Measurements from ENCODE around the gene TSNAXIP1.

The TSNAXIP1 gene

GRCh38 chr16:67781565-67781921, 25.1 kb upstream of the TSNAXIP1 start:
- H3K4me3 ChIP-seq (ENCODE audit: low read depth, low read length), result no peak overlapping the region
- DNase-seq (ENCODE audit: low read depth), result no peak

DNA sequence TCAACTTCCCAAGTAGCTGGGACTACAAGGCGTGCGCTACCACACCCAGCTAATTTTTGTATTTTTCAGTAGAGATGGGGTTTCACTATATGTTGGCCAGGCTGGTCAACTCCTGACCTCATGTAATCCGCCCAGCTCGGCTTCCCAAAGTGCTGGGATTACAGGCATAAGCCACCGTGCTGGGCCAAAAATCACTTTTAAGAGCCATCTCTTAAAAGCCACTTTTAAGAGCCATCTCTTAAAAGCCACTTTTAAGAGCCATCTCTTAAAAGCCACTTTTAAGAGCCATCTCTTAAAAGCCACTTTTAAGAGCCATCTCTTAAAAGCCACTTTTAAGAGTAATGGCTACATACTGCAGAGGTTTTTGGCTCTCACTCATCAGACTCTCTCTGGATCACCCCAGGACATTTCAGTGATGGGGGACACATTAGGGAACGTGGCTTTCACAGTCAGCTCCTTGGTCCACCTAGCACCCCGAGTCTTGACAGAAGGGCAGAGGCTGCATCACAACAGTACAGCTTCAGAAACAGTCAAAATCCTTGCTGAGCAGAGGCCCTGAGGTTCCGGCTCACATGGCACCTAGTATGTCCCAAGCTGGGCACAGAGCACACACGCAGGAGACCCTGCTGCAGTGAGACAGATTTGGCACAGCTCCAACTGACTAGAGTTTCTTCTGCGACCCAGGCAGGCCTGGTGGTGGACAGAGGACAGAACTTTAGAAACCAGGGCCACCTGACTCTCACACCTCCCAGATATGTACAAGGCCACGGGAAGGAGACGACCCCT, 23.9 kb upstream of the TSNAXIP1 start:
- H3K4me3 ChIP-seq (ENCODE audit: low read depth, low read length), result no peak overlapping the region
- DNase-seq (ENCODE audit: low read depth), result no peak

GRCh38 chr16:67783353-67783725, 23.4 kb upstream of the TSNAXIP1 start:
- no peak overlapping the region for H3K4me3 ChIP-seq (ENCODE audit: low read depth, low read length)
- DNase-seq (ENCODE audit: low read depth), result no peak

DNA sequence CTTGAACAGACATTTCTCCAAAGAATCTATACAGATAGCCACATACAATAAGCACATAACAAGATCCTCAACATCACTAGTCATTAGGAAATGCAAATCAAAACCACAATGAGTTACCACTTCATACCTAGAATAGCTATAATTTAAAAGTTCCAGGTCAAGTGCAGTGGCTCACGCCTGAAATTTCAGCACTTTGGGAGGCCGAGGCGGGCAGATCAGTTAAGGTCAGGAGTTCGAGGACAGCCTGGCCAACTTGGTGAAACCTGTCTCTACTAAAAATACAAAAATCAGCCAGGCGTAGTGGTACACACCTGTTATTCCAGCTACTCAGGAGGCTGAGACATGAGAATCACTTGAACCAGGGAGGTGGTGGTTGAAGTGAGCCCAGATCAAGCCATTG, 20.2 kb upstream of the TSNAXIP1 start:
- no peak overlapping the region for H3K4me3 ChIP-seq (ENCODE audit: low read depth, low read length)
- DNase-seq (ENCODE audit: low read depth), result no peak

GRCh38 chr16:67790071-67790470, 16.6 kb upstream of the TSNAXIP1 start:
- no peak for DNase-seq (ENCODE audit: low read depth)
- H3K4me3 ChIP-seq (ENCODE audit: low read depth, low read length), result no peak overlapping the region

DNA sequence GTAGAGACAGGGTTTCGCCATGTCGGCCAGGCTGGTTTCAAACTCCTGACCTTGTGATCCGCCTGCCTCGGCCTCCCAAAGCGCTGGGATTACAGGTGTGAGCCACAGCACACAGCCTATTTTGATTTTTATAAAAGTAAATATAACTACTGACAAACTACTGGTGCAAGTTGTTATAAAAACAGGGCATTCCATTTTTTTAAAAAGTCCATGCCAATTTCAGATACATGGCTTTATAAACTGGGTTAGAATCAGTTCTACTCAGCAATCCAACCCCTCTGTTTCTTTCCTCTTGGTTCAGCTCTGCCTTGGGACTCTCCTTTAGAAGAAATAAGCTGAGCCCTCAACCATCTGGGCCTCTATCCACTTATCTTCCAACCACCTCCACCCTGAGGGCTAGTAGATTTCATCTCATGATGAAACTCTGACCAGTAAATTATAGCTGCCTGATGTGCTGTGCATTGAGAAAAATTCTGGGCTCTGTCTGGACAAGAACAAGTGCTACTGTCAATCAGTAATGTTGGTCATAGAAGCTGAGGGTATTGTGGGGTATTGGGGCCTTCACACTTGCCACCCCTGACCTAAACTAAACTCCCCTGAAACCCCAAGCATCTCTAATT, 10.5 kb upstream of the TSNAXIP1 start:
- no peak for DNase-seq (ENCODE audit: low read depth)
- H3K4me3 ChIP-seq (ENCODE audit: low read depth, low read length), result no peak overlapping the region

DNA sequence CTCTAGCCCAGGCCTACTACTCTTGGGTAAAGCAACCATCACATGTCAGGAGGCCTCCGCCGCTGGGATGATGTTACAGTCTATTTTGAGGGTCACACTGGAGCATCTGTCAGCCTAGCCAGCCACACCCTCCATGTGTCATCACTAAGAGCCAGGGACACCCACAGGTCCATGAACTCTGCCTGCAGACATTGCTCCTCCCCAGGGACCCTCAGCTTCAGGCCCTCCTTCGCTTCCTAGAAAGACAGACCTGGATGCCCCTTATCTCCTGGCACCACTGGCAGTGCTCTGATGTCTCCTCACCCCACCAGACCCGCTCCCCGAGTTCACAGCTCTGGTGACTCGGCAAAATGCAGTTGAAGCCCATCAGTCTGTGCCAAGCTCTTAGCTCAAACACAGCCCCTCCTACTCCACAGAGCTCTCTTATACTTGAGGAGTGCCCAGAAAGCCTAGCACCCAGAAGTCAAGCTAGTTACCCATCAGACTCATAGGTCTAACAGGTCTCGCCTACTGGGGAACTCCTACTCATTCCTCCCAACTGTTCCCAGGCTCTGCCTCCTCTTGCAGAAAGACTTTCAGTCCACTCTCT, 6.3 kb upstream of the TSNAXIP1 start:
- no peak overlapping the region for H3K4me3 ChIP-seq (ENCODE audit: low read depth, low read length)

DNA sequence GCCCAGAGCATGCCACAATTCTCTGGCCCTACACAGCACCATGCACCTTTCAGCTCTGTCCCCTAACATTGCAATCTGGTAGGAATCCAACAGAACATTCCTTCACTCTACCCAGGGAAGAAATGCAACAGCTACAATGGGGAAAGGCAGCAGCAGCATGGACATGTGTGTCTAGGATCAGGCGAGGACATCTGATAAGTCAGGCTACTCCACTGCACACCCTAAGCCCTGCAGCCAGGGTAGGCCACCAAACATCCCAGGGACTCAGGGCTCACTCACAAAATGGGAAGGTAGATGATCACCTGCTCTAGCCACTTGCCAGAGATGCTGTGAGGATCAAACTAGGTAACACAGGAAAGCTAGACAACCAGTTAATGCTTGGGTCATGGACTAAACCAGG, 5.4 kb upstream of the TSNAXIP1 start:
- DNase-seq (ENCODE audit: low read depth), result no peak
- no peak overlapping the region for H3K4me3 ChIP-seq (ENCODE audit: low read depth, low read length)

More for the DNA sequence above, 6.3 kb upstream of the TSNAXIP1 start:
- no peak for DNase-seq (ENCODE audit: low read depth)

GRCh38 chr16:67801883-67802282, 4.8 kb upstream of the TSNAXIP1 start:
- no peak for DNase-seq (ENCODE audit: low read depth)
- no peak overlapping the region for H3K4me3 ChIP-seq (ENCODE audit: low read depth, low read length)

DNA sequence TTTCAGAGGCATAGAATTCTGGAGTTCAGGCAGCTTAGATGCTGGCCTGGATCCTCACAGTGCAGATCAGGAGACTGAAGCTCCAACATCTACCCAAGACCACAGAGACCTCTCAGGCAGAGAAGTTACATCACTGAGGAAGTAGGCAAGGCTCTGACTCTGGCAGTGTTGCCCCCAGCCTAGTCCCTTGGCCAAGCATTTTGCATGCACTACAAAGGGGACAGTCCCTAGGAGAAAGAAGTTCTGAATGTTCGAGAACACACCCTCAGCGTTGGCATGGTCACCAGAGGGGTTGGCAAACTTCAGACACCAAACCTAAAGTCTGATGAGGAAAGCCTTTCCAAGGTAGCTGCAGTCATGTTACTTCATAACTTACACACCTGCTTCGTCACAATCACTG, 2.8 kb upstream of the TSNAXIP1 start:
- no peak for DNase-seq (ENCODE audit: low read depth)
- H3K4me3 ChIP-seq (ENCODE audit: low read depth, low read length), result no peak overlapping the region

DNA sequence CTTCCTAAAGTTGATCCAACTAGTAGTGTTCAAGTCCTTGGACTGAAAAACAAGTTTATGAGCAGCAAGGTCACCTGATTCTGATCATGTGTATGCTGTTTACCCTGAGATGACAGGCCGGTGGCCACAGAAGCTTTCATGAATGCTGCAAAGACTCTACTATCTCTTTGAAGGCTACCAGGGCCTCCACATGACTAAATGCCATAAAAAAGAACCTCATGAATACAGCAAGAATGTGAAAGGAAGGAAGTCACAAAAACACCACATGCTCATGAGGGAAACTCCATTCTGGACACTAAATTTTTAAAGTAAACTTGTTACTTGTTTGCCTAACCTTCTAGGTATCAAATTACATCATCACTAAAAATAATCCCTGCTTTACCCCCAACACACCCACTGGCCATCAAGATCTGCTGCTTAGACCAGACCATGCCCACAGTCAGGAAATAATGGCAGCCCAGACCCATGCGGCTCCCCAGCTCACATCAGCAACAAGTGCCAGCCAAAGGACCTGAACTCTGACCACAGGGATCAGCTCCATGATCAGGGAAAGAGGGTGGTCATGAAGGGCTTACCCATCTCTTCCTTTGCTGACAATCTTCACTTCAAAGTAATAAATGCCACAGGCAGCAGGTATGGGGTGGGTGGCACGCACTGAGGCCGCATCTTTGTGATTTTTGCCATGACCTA, 1.7 kb upstream of the TSNAXIP1 start:
- peak overlapping the region; percentile 99 for H3K4me3 ChIP-seq (ENCODE audit: low read depth, low read length)
- DNase-seq (ENCODE audit: low read depth), result no peak

GRCh38 chr16:67805718-67806427, 816 bp upstream of the TSNAXIP1 start:
- H3K4me3 ChIP-seq (ENCODE audit: low read depth, low read length), result peak overlapping the region; percentile 99
- DNase-seq (ENCODE audit: low read depth), result no peak

- DNase-seq (ENCODE audit: low read depth), result no peak
- H3K4me3 ChIP-seq (ENCODE audit: low read depth, low read length), result peak overlapping the region; percentile 99
These were observed 526 bp downstream of the TSNAXIP1 start for GRCh38 chr16:67807148-67807682.

DNA sequence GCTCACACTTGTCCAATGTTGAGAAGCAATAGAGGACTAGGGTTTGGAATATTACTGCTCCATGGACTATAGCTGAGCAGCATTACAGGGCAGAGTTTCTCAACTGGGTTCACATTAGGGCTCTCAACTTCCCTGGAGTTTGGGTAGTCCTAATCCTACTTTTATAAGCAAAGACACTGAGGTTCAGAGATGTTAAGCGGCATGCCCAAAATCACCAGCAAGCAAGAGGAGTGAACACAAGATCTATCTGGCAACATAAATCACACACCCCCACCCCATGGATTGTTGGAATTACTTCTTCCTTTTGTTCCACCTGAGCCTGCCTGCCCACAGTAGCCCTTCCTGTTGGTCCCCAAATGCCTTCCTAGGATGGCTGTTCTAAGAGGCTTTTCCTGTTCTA, 5.2 kb downstream of the TSNAXIP1 start:
- DNase-seq (ENCODE audit: low read depth), result no peak
- no peak overlapping the region for H3K4me3 ChIP-seq (ENCODE audit: low read depth, low read length)

- H3K4me3 ChIP-seq (ENCODE audit: low read depth, low read length), result no peak overlapping the region
- no peak for DNase-seq (ENCODE audit: low read depth)
These were observed 7.9 kb downstream of the TSNAXIP1 start for GRCh38 chr16:67814567-67814966.

- DNase-seq (ENCODE audit: low read depth), result no peak
- no peak overlapping the region for H3K4me3 ChIP-seq (ENCODE audit: low read depth, low read length)
These were observed 14.0 kb downstream of the TSNAXIP1 start for GRCh38 chr16:67820608-67821259.

GRCh38 chr16:67822511-67822910, 15.8 kb downstream of the TSNAXIP1 start:
- H3K4me3 ChIP-seq (ENCODE audit: low read depth, low read length), result no peak overlapping the region

DNA sequence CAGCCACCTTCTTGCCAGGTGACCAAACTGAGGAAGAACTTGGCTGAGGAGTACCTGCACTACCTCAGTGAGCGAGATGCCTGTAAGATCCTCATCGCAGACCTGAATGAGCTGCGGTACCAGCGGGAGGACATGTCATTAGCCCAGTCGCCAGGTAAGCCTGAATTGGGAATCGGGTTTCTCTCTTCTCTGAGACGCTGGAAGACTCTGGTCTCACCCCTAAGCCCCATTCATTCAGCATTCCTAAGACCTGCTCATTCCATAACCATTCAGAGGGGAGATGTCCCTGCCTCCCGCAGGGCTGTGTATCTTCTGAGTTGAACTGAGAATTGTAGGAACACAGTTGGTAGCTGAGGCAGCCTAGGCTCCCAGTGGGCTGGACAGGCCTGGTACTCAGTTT, 18.4 kb downstream of the TSNAXIP1 start:
- DNase-seq (ENCODE audit: low read depth), result no peak
- H3K4me3 ChIP-seq (ENCODE audit: low read depth, low read length), result no peak overlapping the region

More at GRCh38 chr16:67822511-67822910, 15.8 kb downstream of the TSNAXIP1 start:
- DNase-seq (ENCODE audit: low read depth), result no peak

DNA sequence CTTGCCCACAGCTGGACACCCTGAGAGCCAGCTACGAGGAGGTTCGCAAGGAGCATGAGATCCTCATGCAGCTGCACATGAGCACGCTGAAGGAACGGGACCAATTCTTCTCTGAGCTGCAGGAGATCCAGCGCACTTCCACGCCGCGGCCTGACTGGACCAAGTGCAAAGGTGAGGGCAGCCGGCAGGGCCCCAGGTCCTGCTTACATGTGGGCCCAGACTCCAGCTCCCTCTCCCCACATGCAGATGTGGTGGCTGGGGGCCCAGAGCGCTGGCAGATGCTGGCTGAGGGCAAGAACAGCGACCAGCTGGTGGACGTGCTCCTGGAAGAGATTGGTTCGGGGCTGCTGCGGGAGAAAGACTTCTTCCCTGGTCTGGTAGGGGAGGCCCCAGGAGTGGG, 19.2 kb downstream of the TSNAXIP1 start:
- DNase-seq (ENCODE audit: low read depth), result no peak
- no peak overlapping the region for H3K4me3 ChIP-seq (ENCODE audit: low read depth, low read length)
